Measurements from ENCODE around the gene ECHDC1. TPM values are rescaled to one million over a fixed set of nuclear protein-coding genes. Genes with fewer than 3 reads are reported as not detected.

ECHDC1 gene
- total and polyA plus RNA-seq, 2 of the 8 experiments (the other 6 are each of a cell fraction or from before 2014, with no cell fraction given) = 11.3 to 60.5 TPM

GRCh38 chr6:127341471-127342202 is 1.8 kb downstream of the ECHDC1 start (continued):
- TF ChIP-seq CHD7 (IDR thresholded peaks at IDR 0.05; ENCODE audit: insufficient replicate concordance, low read length) = no peak
